DOHH2 (cell line): ENCODE results near the gene TNIP2.

Experiments
- EZH2phosphoT487 ChIP-seq: fragments of 200-600 bp; sonication (generic); IDR thresholded peaks from 2 replicates; pipeline ENCODE4 v1.6.1; 2017; ENCODE audit warnings: borderline replicate concordance, mild to moderate bottlenecking, antibody characterized with exemption, low read length, moderate library complexity, mixed read lengths
- TF ChIP-seq, protein P1 (sequence below): fragments of 200-600 bp; sonication (generic); IDR thresholded peaks from one replicate; pipeline ENCODE4 v1.5.1; 2014; ENCODE audit warnings: antibody characterized with exemption, mild to moderate bottlenecking, low read depth, low read length; ENCODE audit not compliant: poor library complexity, severe bottlenecking

DNA sequence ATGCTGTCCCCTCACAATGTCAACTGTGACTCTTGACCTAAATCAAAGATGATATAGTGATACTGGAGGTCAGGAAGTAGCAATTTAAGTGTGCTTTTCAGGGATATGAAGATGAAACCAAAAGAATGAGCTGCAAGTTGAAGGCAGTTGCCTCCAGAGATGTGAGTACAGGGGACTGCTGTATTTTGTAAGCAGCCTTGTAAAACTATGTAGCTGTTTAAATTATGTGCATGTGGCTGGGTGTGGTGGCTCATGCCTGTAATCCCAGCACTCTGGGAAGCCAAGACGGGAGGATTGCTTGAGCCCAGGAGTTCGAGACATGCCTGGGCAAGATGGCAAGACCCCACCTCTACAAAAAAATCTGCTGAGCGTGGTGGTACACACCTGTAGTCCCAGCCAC, 15.1 kb upstream of the TNIP2 start:
- TF ChIP-seq, protein P1, sequence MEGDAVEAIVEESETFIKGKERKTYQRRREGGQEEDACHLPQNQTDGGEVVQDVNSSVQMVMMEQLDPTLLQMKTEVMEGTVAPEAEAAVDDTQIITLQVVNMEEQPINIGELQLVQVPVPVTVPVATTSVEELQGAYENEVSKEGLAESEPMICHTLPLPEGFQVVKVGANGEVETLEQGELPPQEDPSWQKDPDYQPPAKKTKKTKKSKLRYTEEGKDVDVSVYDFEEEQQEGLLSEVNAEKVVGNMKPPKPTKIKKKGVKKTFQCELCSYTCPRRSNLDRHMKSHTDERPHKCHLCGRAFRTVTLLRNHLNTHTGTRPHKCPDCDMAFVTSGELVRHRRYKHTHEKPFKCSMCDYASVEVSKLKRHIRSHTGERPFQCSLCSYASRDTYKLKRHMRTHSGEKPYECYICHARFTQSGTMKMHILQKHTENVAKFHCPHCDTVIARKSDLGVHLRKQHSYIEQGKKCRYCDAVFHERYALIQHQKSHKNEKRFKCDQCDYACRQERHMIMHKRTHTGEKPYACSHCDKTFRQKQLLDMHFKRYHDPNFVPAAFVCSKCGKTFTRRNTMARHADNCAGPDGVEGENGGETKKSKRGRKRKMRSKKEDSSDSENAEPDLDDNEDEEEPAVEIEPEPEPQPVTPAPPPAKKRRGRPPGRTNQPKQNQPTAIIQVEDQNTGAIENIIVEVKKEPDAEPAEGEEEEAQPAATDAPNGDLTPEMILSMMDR = no peak
- TF ChIP-seq EZH2phosphoT487 = no peak
